Right cardiac atrium (tissue), 5 donors: Measurements from ENCODE around the gene AADACL4. TPM values are rescaled to one million over a fixed set of nuclear protein-coding genes. Genes with fewer than 3 reads are reported as not detected.

Source experiments
- ATAC-seq, 2 donors: fragments of 200-7000 bp; cut with Tn5 transposase; one replicate each; pipeline versions ENCODE4 v1.8.0 to v1.9.1; 2020; ENCODE audit warnings: moderate library complexity in 2 of 2, mild to moderate bottlenecking in 1 of 2
- DNase-seq, 3 donors: peaks; one replicate each; pipeline ENCODE4 v3.0.0-alpha.2; 2020
- H3K27ac ChIP-seq: one replicate; pipeline ENCODE4 v1.5.1; 2013; ENCODE audit warnings: mild to moderate bottlenecking, low read length, control low read depth, moderate library complexity
- H3K27me3 ChIP-seq: one replicate; pipeline ENCODE4 v1.6.1; 2013; ENCODE audit not compliant: control insufficient read depth, insufficient read depth
- H3K4me1 ChIP-seq: one replicate; pipeline ENCODE4 v1.6.1; 2013; ENCODE audit warnings: low read length; ENCODE audit not compliant: control insufficient read depth, insufficient read depth
- H3K4me3 ChIP-seq: one replicate; pipeline ENCODE4 v1.5.1; 2013; ENCODE audit warnings: low read length, control low read depth
- H3K9me3 ChIP-seq: one replicate; pipeline ENCODE4 v1.6.1; 2013; ENCODE audit warnings: low read length; ENCODE audit not compliant: control insufficient read depth
- WGBS: extraction: QIAGEN DNeasy Blood & Tissue Kit; methylation state at CpG from one replicate; pipeline ENCODE4 v1.1.7; 2013; 5-methylcytosine and 5-hydroxymethylcytosine counted together
- intact Hi-C, 4 donors: fragments of 100-400 bp; cut with DNase I; formaldehyde crosslinking; loops; one replicate each; pipeline versions ENCODE4 v1.11.0 to v1.14.0; 2022 to 2023
- polyA plus RNA-seq: library from polyadenylated mRNA; stranded (reverse); fragments of 200-250 nt; gene quantifications from one replicate; pipeline ENCODE4 v1.2.3, GENCODE V29; 2013
- total RNA-seq, 4 donors: library from RNA; stranded (reverse); fragmentation: NEBNext Ultra II Directional; extraction: Animal tissue kit (Norgen Biotek cat#: 25700); gene quantifications; one replicate each; pipeline ENCODE4 v1.2.1, GENCODE V29; 2021
- donor health status: healthy with polysubstance abuse.
- donor health status: DM: no; HTN: yes; CAD: no.
- donor health status: DM: no; HTN: no; CAD: no.
- donor health status: DM: no; HTN: yes; CAD: no; lungs with severe emphysema.
- donor health status: DM: yes; HTN: yes; CAD: no.

Gene AADACL4
- total and polyA plus RNA-seq, 5 donors, result not detected

DNA sequence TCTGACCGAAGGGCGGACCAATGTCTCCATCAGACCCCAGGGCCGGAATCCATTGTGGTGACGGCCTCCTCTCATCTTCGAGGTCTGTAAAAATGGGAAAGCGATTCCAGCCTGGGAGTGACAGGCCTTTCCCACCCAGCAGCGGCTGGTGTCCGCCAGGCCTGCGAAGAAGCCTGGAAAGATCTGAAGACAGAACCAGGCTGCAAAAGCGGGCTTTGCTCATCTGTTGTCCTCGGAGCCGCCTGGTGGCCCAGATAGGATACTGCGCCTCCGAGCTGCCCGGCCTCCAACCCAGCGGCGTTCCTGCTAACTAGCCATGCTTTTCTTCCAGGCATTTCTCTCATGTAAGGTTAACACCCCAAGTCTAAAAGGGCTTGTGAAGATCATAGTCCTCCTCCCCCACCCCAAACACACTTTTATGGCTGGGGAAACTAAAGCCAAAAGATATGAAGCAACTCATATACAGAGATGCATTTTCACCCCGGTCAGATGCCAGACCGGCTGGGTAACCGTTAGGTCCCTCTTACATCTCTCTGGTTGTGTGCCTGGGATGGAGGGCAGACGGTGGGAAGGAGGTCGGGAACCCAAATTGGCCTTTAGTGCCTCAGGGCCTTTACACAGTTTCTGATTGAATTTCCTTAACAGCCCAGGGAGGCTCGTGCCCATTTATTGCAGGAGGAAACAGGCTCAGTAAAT, 23.9 kb upstream of the AADACL4 start:
- intact Hi-C loops, result loop anchor here (5.0 to 10.0 kb wide), 8 partner anchors 63 to 308 kb away; no protein-coding TSS in a partner anchor
- H3K4me1 ChIP-seq, result peaks cover 13% of the 10 kb centered on the region

GRCh38 chr1:12620488-12620865, 23.4 kb upstream of the AADACL4 start:
- Histone ChIP-seq H3K27me3 (no peaks in the 10 kb centered on the region), H3K27ac (no peak overlapping the region), H3K9me3 (no peaks in the 10 kb centered on the region), H3K4me1 (peaks cover 13% of the 10 kb centered on the region), H3K4me3 (no peak overlapping the region)
- no peak for DNase-seq
- intact Hi-C loops, result loop anchor here (5.0 to 10.0 kb wide), 3 partner anchors 208 to 308 kb away; no protein-coding TSS in a partner anchor
- WGBS, result 41% methylated on average over 4 of the region's 4 CpGs
- ATAC-seq, result no peak

More for the DNA sequence above, 23.9 kb upstream of the AADACL4 start:
- no peaks in the 10 kb centered on the region for H3K9me3 ChIP-seq
- DNase-seq (peak; percentile 87 to 95 (median 94)), ATAC-seq (peak; percentile 62 to 67)
- H3K27ac ChIP-seq, result peak overlapping the region; percentile 80
- 15% methylated on average over 23 of the region's 23 CpGs for WGBS
- peak overlapping the region; percentile 78 for H3K4me3 ChIP-seq
- no peaks in the 10 kb centered on the region for H3K27me3 ChIP-seq

GRCh38 chr1:12620931-12621330, 23.0 kb upstream of the AADACL4 start:
- Histone ChIP-seq H3K27me3 (no peaks in the 10 kb centered on the region), H3K4me1 (peaks cover 13% of the 10 kb centered on the region), H3K27ac (no peak overlapping the region), H3K4me3 (no peak overlapping the region), H3K9me3 (no peaks in the 10 kb centered on the region)
- ATAC-seq (no peak), DNase-seq (no peak)
- 94% methylated on average over 8 of the region's 8 CpGs for WGBS
- intact Hi-C loops, result loop anchor here (5.0 to 10.0 kb wide), 3 partner anchors 209 to 309 kb away; no protein-coding TSS in a partner anchor

DNA sequence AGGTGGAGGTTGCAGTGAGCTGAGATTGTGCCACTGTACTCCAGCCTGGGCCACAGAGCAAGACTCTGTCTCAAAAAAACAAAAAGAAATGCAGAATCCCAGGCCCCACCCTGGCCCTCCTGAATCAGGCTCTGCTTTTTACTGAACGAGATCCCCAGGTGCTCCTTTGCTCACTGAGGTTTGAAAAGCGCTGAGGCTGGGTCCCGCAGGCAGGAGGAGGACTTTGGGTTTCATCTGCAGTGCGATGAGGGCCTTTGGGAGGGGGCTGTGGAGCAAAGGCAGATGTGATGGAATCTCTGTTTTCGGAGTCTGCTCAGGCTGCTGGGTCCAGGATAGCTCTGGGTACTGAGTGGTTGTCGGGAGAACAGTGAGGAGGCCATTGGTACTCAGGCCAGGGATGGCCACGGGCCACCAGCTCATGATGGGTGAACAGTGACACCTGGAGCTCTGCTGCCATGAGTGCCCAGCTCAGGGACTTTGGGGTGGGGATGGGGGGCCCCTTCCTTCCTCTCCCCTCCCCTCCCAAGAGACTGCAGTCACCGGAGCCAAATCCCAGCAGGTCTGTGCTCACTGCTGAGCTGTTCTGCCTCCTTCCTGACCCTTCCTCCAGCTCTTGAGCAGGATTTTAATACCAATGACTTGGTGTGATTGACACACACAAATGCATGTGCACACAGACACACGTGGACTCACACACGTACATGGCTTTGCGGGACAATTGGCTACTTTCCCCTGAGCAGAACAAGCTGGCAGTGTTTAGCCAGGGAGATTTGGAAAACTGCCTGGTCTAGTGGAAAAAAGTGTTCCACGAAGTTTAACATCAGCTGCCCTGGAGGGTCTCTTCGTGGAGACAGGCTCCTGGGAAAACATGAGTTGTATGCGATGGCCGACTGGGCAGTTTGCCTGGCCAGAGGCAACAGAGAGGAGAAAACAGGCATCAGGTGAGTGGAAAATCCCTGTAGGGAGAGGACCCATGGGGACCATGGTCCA, 22.2 kb upstream of the AADACL4 start:
- ATAC-seq, result no peak
- DNase-seq, result peak in 1 of 3 donors; percentile 77

DNA sequence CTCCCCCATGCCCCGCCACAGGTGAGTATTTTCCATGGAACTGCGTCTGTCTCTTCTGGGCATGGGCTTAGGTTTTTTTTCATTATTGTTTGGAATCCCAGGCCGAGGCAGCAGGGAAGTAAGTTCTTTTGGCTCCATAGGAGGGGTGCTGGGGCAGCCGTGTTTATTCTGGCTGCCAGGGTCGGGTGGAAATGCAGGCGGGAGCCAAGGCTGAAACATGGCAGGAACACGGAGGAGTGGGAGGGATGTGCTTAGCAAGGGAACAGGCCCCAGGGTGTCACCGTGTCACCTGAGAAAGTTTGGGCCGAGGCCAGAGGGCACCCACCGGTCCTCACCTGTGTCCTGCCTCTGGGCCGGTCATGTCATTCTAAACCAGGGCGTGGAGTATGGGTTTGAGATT, 21.4 kb upstream of the AADACL4 start:
- 39% methylated on average over 12 of the region's 12 CpGs for WGBS

More for the DNA sequence above, 22.2 kb upstream of the AADACL4 start:
- Histone ChIP-seq H3K4me3 (no peak overlapping the region), H3K27ac (no peak overlapping the region), H3K4me1 (peaks cover 13% of the 10 kb centered on the region), H3K9me3 (no peaks in the 10 kb centered on the region), H3K27me3 (no peaks in the 10 kb centered on the region)
- WGBS, result 49% methylated on average over 15 of the region's 15 CpGs
- intact Hi-C loops, result loop anchor here (5.0 to 10.0 kb wide), 3 partner anchors 209 to 309 kb away; no protein-coding TSS in a partner anchor

DNA sequence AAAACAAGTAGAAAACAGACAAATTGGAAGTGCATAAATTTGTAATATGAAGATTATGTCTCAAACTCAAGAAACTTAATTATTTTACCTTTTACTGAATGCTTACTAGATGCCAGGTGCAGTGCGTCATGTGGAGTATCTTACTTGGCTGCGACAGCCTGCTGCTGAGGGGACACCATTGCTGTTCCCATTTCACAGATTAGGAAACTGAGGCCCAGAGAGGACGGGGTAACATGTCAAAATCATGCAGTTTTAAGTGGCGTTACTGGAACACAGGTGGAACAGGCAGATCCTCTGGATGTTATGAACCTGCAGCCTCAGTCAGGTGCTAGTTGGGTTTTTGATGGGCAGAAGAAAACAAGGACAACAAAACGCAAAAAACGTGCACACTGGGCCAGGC, 18.6 kb upstream of the AADACL4 start:
- no peak for ATAC-seq
- Histone ChIP-seq H3K9me3 (no peaks in the 10 kb centered on the region), H3K27ac (no peak overlapping the region), H3K27me3 (no peaks in the 10 kb centered on the region), H3K4me1 (peaks cover 9% of the 10 kb centered on the region), H3K4me3 (no peak overlapping the region)
- 92% methylated on average over 6 of the region's 6 CpGs for WGBS
- intact Hi-C loops, result loop anchor here in 2 of 4 donors (10.0 kb wide), 1 partner anchor 310 kb away; no protein-coding TSS in a partner anchor
- DNase-seq, result no peak

More for the DNA sequence above, 21.4 kb upstream of the AADACL4 start:
- Histone ChIP-seq H3K9me3 (no peaks in the 10 kb centered on the region), H3K4me1 (peaks cover 13% of the 10 kb centered on the region), H3K27ac (no peak overlapping the region), H3K4me3 (no peak overlapping the region), H3K27me3 (no peaks in the 10 kb centered on the region)
- intact Hi-C loops, result loop anchor here (5.0 to 10.0 kb wide), 3 partner anchors 210 to 310 kb away; no protein-coding TSS in a partner anchor
- ATAC-seq (no peak), DNase-seq (peak in 2 of 3 donors; percentile 62 to 72)

- DNase-seq, result no peak
- intact Hi-C loops, result loop anchor here in 2 of 4 donors (10.0 kb wide), 1 partner anchor 312 kb away; no protein-coding TSS in a partner anchor
- ATAC-seq, result no peak
- Histone ChIP-seq H3K9me3 (no peaks in the 10 kb centered on the region), H3K27ac (no peak overlapping the region), H3K4me1 (peaks cover 6% of the 10 kb centered on the region), H3K4me3 (no peak overlapping the region), H3K27me3 (no peaks in the 10 kb centered on the region)
- WGBS, result 68% methylated on average over 4 of the region's 4 CpGs
These were observed 17.0 kb upstream of the AADACL4 start for GRCh38 chr1:12626888-12627287.

DNA sequence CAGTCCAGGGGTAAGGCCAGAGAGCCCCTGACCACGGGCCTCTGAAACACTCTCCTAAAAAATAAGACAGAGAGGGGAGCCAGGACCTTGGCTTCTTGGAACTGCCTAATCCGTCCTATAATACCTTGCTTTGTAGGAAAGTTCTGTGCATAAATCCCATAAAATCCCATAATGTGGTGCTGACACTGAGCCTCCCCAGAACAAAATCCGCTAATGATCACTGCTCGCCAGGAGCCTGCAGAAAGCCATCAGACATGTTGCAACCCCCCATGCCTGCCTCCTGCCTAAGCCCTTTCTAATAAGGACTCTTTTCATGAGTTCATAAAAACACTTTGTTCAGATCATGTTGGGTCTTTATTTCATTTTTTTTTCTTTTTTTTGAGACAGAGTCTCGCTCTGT, 16.6 kb upstream of the AADACL4 start:
- no peak for ATAC-seq
- peaks cover 3% of the 10 kb centered on the region for H3K4me1 ChIP-seq
- DNase-seq, result no peak
- no peaks in the 10 kb centered on the region for H3K9me3 ChIP-seq
- no peak overlapping the region for H3K27ac ChIP-seq
- H3K27me3 ChIP-seq, result no peaks in the 10 kb centered on the region
- H3K4me3 ChIP-seq, result no peak overlapping the region
- whole genome bisulfite sequencing, result 89% methylated on average over 5 of the region's 5 CpGs
- intact Hi-C loops, result loop anchor here in 2 of 4 donors (10.0 kb wide), 1 partner anchor 312 kb away; no protein-coding TSS in a partner anchor

GRCh38 chr1:12629511-12629956, 14.4 kb upstream of the AADACL4 start:
- H3K27me3 ChIP-seq, result no peaks in the 10 kb centered on the region
- no peaks in the 10 kb centered on the region for H3K9me3 ChIP-seq
- no peak overlapping the region for H3K4me3 ChIP-seq
- intact Hi-C loops, result loop anchor here in 2 of 4 donors (10.0 kb wide), 1 partner anchor 315 kb away; no protein-coding TSS in a partner anchor
- H3K4me1 ChIP-seq, result peaks cover 2% of the 10 kb centered on the region
- WGBS, result 97% methylated on average over 1 of the region's 1 CpG
- ATAC-seq, result no peak
- no peak for DNase-seq
- H3K27ac ChIP-seq, result no peak overlapping the region

DNA sequence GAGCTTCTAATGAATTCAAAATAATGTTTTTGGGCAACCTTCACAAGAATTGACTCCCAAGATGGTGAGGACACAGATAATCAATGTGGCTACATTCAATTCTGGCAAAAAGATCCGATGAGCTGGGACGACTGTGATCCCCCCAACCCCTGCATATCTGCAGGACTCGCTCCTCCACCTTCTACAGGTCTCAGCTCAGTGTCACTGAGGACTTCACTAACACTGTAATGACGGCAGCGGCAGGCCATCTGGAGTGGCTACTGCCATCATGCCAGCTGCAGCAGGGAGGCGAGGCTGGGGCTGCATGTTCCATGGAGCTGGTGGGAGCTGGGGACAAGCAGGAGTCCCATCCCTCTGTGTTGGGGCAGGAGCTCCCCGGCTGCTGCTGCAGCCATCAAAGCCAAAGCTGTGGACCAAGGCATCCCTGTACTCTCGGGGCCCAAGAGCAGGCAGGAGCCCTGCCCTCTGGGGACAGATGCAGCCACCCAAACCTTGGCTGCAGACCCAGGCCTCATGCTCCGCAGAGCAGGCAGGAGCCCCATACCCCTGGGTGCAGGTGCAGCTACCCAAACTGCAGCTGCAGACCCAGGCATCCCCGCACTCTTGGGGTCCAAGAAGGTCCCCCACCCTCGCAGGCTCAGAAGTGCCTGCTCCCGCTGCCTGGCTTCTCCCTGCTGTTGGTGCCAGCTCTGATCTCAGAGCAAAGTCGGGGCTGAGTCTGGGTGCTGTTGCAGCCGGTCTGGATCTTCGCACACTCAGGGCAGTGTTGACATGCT, 13.7 kb upstream of the AADACL4 start:
- H3K27me3 ChIP-seq, result no peaks in the 10 kb centered on the region
- DNase-seq (no peak), ATAC-seq (no peak)
- no peak overlapping the region for H3K27ac ChIP-seq
- intact Hi-C loops, result loop anchor here in 2 of 4 donors (10.0 kb wide), 1 partner anchor 315 kb away; no protein-coding TSS in a partner anchor
- WGBS, result 84% methylated on average over 15 of the region's 15 CpGs
- no peaks in the 10 kb centered on the region for H3K9me3 ChIP-seq
- H3K4me1 ChIP-seq, result peaks cover 2% of the 10 kb centered on the region
- no peak overlapping the region for H3K4me3 ChIP-seq
